CD4-positive, alpha-beta T cell treated with Interleukin-2 at 100 ng/mL for 4 hours (primary cell): ENCODE measurements around the gene CENPV.
"Not testable (repeated sequence)": the region's sequence is repeated elsewhere in the genome, so short reads cannot be mapped to it uniquely, and the experiment has no call there.

Source experiments
- DNase-seq: peaks from one replicate; pipeline ENCODE4 v3.0.0-alpha.2; 2020; ENCODE audit warnings: low spot score

The CENPV gene

GRCh38 chr17:16353317-16354174 is at the start of gene CENPV:
CENPV (minus strand) TSS chr17:16353469; CDS start chr17:16353436, 33 bp downstream.
- DNase-seq, result peak; percentile 52

- no peak for DNase-seq
These were observed 45.3 kb upstream of the CENPV start for GRCh38 chr17:16398270-16399267.

GRCh38 chr17:16396693-16397092 is 43.4 kb upstream of the CENPV start:
- DNase-seq, result not testable (repeated sequence)

- DNase-seq, result not testable (repeated sequence)
These were observed 42.6 kb upstream of the CENPV start for GRCh38 chr17:16395887-16396286.

- not testable (repeated sequence) for DNase-seq
These were observed 39.2 kb upstream of the CENPV start for GRCh38 chr17:16392491-16392890.

GRCh38 chr17:16391451-16391850 is 38.2 kb upstream of the CENPV start:
- no peak for DNase-seq

DNA sequence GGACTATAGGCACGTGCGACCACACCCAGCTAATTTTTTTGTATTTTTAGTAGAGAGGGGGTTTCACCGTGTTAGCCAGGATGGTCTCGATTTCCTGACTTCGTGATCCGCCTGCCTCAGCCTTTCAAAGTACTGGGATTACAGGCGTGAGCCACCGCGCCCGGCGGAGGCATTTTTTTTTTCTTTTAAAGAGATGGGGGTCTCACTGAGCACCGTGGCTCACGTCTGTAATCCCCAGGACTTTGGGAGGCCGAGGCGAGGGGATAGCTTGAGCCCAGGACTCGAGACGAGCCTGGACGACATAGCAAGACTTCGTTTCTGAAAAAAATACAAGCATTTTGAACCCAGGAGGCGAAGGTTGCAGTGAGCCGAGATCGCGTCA is 32.8 kb upstream of the CENPV start:
- not testable (repeated sequence) for DNase-seq

DNA sequence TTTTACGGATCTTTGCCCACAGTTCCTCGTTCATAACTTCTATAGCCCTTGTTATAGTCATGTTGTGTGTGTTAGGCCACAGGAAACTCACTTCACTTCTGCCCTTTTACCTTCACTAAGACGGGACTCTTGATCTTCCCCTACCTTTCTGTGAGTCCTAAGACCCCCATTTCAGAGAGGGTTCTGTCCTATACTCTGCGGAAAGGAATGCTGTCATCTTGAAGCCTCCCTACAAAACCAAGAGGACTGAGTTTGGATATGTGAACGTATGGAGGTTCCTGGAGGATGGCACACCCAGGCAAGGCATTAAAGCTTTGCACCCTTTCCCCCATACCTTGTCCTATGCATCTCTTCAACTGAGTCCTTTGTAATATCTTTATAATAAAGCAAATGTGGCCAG is 31.3 kb upstream of the CENPV start:
- DNase-seq, result no peak

GRCh38 chr17:16383772-16384287 is 30.6 kb upstream of the CENPV start:
- no peak for DNase-seq

- DNase-seq, result no peak
These were observed 29.9 kb upstream of the CENPV start for GRCh38 chr17:16383216-16383615.

DNA sequence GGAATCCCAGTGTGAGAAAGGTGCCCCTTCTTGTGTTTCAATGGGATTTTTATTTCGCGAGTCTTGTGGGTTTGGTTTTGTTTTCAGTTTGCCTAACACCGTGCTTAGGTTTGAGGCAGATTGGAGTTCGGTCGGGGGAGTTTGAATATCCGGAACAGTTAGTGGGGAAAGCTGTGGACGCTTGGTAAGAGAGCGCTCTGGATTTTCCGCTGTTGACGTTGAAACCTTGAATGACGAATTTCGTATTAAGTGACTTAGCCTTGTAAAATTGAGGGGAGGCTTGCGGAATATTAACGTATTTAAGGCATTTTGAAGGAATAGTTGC is 28.2 kb upstream of the CENPV start:
- no peak for DNase-seq

DNA sequence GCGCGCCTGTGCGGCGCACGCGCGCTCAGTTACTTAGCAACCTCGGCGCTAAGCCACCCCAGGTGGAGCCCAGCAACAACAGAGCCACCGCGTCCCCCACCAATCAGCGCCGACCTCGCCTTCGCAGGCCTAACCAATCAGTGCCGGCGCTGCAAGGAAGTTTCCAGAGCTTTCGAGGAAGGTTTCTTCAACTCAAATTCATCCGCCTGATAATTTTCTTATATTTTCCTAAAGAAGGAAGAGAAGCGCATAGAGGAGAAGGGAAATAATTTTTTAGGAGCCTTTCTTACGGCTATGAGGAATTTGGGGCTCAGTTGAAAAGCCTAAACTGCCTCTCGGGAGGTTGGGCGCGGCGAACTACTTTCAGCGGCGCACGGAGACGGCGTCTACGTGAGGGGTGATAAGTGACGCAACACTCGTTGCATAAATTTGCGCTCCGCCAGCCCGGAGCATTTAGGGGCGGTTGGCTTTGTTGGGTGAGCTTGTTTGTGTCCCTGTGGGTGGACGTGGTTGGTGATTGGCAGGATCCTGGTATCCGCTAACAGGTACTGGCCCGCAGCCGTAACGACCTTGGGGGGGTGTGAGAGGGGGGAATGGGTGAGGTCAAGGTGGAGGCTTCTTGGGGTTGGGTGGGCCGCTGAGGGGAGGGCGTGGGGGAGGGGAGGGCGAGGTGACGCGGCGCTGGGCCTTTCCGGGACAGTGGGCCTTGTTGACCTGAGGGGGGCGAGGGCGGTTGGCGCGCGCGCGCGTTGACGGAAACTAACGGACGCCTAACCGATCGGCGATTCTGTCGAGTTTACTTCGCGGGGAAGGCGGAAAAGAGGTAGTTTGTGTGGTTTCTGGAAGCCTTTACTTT is 27.6 kb upstream of the CENPV start, which contains the start of gene UBB:
Gene UBB, plus strand, starts transcription at position 452 of the 856 bp plus-strand sequence. CDS start 817 bp downstream, outside the sequence.
- peak; percentile 98 for DNase-seq

DNA sequence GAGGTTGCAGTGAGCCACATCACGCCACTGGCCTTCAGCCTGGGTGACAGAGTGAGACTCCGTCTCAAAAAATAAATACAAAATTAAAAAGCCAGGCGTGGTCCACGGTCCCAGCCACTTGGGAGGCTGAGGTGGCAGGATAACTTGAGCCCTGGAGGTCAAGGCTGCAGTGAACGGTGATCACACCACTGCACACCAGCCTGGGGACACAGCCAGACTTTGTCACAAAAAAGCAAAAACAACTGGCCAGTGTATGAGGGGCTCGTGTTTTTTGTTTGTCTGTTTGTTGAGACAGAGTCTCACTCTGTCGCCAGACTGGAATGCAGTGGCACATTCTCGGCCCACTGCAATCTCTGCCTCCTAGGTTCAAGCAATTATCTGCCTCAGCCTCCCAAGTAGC is 26.4 kb upstream of the CENPV start:
- no peak for DNase-seq

- no peak for DNase-seq
These were observed 25.5 kb upstream of the CENPV start for GRCh38 chr17:16378636-16379282.

DNA sequence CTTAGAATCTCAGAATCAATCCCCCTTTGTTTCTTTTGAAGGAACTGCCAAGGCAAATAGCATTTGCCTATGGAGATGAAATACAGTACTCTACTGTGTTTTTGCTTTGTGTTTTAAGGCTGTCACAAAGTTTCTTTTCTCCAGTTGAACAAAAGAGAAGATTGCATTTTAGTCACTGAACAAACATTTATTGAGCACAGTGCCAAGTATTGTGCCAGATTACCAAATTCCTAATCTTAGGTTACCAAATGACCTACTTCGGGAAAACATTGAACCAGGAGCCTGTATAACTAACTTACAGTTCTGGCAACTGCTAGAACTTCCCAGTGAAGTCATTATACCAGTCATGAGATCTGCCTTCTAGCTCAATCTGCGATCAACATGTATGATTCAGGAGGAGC is 24.7 kb upstream of the CENPV start:
- no peak for DNase-seq

GRCh38 chr17:16374146-16374938 is 21.1 kb upstream of the CENPV start:
- no peak for DNase-seq

GRCh38 chr17:16371742-16372141 is 18.5 kb upstream of the CENPV start:
- DNase-seq, result no peak

DNA sequence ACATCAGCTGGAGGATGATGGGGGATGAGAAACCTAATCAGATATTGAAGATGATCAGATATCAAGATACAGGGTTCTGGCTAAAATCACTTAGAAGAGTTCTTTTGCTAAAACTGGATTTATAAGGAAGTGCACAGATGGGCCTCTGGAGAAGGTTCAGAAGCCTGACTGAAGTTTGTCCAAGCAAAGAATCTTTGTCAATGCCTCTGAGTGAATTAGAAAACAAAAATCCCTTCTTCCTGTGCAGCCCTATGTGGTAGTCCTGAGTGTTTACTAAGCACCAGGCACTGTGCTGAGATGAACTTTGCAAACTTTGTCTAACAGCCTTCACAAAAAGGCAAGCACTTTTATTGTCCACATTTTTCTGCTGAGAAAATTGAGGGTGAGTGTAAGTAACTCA is 11.4 kb upstream of the CENPV start:
- no peak for DNase-seq

GRCh38 chr17:16363749-16364536 is 10.7 kb upstream of the CENPV start:
- DNase-seq, result peak; percentile 81
